IPS-11a (cell line): ENCODE results near the gene TMEM175.
A peak's percentile ranks its signal among the peaks of the same experiment; 100 is the strongest.
"Not testable (repeated sequence)": the region's sequence is repeated elsewhere in the genome, so short reads cannot be mapped to it uniquely, and the experiment has no call there.

ENCODE experiments used
- H3K4me3 ChIP-seq: one replicate; pipeline ENCODE4 v1.5.1; 2013; ENCODE audit warnings: low read depth, low read length, control low read depth

Gene TMEM175

DNA sequence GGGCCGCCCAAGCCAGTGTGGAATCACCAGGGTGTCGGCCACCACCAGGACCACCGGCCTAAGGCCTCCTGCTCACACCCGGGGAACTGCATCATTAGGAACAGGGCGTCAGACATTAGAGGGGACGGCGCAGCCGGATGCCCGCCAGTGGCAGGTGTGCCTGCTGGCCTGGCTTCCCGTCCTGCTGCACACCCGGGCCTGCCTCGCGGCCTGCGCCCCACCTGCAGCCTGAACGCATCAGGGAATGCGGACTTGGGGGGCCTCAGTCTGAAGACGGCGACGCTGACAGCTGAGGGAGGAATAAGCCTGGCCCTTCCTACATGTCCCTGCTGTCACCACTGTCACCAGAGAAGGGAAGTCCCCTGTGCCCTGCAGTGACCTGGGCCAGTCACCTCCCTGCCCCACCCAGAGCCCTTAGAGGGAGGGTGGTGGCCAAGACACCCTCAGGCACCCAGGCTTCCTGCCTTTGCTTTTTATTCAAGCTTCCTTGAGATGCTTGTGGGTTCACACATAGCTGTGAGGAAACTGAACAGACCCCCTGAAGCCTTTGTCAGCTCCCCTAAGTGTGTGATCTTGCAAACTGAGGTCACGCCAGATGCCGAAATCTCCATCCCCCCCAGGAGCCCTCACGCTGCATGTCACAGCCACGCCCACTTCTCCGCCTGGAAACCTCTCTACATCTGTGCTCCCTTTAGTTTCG, 37.9 kb downstream of the TMEM175 start:
- H3K4me3 ChIP-seq: no peak overlapping the region

DNA sequence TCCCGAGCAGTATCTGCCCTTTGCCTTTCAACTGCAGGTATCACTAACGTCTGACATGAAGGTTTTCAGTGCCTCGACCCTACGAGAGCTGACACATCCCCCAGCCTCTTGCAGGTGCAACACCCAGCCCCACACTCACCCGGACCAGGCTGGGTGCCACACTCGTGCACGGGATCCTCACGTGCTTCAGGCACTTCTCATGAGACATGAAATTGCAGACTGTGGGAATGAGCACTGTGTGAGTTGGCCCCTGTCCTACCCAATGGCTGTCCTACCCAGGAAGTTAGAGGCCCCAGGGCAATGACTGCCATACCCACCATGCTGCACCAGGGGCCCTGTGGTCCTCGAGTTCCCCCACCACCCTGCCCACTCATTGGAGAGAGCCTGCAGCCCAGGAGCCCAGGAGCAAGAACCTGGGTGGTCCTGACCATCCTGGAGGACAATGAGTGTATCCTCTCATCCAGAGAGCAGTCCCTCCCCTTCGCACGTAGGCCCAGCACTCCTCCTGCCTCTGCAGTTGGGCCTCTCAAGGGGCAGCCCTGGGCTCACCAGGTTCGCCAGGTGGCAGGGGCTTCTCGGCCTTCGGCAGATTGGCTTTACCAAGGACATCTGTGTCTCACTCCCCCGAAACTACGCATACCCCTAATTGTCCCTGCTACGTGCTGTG, 38.7 kb downstream of the TMEM175 start:
- no peak overlapping the region for H3K4me3 ChIP-seq

DNA sequence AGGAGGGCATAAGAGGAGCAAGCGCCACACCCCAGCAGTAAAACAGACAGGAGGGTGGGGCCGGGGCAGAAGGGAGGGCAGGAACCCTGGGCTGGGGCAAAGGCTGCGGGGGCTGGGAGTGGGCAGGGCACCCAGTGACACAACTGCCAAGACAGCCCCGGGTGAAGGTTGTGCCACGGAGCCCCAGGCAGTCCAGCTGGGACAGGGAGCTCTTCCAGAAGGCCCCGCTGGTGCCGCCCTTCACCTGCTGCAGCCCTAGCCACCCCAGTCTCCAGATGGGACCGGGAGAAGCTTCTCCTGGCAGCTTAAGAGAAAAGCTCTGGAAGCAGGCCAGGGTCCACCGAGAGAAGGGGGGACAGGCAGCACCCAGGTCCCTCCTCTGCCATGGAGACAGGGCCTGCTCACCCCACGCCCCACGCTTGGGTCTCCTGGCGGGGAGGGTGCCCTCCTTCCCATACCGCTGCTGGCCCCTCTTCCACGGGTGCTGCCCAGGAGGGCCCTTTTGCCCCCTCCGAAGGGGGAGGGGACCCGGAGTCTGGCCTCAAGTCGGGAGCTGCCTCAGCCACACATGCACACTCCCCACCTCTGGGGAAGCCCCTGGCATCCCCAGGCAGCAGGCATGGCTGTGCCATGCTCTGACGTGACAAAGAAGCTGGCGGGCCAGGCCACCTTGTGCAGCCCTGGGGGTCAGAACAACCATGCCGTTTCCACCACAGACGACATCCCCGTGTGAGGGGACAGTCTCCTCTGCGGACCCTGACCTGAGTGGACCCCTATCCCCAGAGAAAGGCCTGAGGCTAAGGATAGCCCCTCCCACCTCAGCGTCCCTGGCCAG, 39.6 kb downstream of the TMEM175 start:
- no peak overlapping the region for H3K4me3 ChIP-seq

DNA sequence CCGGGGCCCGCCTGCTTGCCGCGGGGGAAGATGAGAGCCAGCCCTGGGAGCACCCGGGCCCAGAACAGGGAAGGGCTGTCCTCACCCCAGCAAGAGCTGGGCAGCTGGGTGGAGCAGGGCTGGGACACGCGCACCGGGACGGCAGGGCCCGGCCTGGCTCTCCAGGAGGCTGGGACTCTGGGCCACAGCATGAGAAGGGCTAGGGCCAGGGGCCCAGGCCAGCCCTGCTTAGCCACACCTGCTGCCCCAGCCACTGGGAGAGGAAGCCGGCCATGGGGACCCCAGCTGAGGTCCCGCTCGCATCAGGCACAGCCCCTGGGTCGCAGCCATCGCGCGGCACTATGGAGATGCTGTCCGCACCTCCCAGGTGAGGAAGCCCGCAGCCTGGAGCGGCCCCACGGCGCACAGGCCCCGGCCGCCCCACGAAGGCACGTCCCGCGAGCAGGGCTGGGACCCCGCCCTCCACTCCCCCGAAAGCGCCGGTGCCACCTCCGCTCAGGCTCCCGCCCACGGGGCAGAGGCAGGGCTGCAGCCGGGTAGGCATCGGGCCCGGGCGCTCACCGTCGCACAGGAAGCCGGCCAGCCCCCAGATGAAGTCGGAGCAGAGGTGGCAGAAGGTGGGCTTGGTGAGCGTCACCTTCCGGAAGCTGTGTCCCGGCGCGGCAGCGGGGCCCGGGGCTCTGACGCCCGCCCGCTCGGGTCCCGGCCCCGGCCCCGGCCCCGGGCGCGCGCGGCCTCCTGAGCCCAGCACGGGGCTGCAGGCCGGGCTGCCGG, 40.6 kb downstream of the TMEM175 start:
- peak overlapping the region; percentile 55 for H3K4me3 ChIP-seq

DNA sequence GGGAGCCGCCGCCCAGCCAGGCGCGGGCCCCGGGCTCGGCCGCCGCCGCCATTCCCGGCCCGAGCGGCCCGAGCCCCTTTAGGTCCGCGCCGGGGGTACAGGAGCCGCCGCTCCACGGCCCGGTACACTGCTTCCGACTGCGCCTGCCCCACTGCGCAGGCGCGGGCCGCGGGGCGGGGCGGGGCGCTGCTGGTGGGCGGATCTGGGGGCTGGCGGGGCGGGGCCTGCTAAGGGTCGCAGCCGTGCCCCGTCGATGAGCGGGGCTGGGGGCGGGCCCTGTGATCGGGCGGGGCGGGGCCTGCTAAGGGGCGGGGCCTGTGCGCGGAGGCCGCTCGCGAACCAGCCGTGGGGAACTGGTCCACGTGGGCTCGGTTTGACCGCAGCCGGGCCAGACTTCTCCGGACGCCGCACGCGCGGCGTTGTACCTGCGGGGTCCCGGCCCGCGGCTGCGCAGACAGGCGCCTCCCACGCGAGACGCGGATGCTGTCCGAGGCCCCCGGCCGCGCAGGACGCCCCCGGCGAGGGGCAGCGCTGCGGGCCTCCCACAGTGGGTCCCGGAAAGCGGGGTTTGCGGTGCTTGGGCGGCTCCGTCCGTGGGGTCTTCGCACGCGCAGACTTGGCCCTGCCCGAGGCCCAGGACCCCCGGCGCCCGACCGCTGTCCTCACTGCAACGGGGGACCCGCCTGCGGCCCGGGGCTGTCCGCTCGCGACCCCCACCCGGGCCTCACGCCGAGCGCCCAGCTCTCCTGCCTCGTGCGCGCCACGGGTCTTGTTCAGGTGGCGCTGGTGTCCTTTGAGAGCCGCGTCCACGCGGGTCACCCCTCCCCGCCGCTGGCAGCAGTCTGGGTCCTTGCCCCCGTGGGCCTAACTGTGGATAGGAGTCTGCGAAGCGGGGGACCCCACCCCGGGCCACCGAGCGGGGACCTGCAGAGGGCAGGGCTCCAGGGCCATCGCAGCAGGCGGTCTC, 41.5 kb downstream of the TMEM175 start, which contains the start of gene DGKQ:
Gene DGKQ (minus strand): TSS at position 139 of the 967 bp plus-strand sequence. CDS start 87 bp downstream, at position 52.
- peak within 1 kb of the TSS; percentile 55 for H3K4me3 ChIP-seq

DNA sequence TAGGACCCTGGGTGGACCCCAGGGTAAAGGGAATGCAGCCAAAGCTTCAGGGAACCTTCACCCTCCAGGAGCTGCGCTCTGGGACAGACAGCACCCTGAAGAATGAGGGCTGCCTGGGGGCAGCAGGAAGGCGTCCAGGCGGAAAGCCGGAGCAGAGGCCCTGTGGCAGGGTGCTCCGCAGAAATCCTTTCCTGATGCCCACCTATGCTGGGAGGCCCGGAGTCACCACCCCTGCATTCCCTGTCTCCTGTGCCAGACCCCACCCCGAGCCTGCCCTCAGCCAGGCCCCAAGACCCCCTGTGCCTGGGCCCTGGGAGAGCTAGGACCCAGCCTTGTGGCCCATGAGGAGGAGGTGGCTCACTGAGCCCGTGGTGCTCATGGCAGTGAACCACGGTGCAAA, 42.4 kb downstream of the TMEM175 start:
- H3K4me3 ChIP-seq: no peak overlapping the region

DNA sequence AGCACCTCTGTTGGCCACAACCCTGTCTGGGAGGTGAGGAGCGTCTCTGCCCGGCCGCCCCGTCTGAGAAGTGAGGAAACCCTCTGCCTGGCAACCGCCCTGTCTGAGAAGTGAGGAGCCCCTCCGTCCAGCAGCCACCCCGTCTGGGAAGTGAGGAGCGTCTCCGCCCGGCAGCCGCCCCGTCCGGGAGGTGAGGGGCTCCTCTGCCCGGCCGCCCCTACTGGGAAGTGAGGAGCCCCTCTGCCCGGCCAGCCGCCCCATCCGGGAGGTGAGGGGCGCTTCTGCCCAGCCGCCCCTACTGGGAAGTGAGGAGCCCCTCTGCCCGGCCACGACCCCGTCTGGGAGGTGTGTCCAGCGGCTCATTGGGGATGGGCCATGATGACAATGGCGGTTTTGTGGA, 43.8 kb downstream of the TMEM175 start:
- not testable (repeated sequence) for H3K4me3 ChIP-seq

DNA sequence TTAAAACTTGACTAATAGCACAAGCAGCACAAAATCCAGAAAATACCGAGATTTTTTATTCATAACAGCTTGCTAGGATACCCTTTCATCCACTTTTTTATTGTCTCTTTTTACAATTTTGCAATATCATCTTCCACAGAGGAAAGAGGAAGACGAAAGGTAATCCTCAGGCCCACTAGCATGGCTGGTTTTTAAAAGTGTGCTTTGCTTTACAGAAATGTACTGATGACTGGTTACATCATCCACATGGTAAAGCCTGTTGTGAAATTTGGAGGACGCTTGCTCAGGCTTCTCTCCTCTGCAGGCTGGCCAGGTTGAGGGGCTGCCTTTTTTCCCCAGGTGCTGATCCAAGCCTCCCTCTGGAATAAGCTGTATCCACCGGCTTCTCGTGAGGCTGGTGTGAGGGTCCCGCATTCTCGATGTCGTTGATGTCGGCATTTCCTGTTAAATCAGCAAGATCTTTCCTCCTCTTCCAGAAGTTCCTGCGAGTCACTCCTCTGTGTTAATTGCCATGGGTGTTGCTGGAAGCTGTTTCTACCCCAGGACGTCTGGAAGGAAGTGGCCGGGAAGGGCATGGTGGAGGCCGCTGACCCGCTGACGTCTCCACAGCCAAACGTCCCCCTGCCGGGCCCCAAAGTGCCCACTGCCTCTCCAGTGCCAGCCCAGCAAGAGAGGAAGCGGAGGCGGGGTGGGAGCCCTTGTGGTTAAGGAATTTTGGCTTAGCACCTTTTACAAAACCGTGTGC, 46.9 kb downstream of the TMEM175 start:
- no peak overlapping the region for H3K4me3 ChIP-seq

DNA sequence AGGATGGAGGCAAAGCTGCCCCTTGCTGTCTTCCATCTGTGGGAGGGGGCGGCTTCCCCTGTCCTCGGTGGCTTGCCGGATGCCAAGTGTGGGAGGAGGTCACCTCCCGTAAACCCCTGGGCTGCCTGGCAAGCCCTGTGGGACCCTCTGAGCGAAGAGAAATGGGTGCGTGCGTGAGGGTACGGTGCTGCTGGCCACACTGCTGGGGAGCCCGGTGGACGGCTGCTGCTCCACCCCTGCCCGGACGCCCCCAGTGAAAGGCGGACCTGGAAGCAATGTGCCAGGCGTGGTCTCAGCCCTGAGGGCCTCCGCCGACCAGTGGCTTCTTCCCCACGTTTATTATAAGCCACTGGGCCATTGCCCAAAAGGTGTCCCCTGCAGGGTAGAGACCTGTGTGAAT, 50.0 kb downstream of the TMEM175 start:
- H3K4me3 ChIP-seq: no peak overlapping the region

DNA sequence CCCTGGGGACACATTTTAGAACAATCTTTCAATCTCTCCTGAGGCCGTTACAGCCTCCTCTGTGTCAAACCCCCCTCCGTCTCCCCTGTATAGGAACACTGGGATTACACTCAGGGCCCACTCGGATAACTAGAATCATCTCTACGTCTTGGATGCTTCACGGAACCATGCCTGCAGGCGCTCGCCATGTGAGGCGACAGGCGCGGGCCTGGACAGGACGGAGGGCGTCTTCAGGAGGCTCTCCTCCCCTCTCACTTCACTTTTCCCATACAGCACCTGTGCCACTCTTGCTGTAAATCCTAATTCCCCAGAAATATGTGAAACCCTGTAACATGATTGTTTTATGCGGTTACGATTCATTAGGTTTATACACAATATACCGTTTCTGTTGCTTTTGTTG, 50.6 kb downstream of the TMEM175 start:
- no peak overlapping the region for H3K4me3 ChIP-seq

DNA sequence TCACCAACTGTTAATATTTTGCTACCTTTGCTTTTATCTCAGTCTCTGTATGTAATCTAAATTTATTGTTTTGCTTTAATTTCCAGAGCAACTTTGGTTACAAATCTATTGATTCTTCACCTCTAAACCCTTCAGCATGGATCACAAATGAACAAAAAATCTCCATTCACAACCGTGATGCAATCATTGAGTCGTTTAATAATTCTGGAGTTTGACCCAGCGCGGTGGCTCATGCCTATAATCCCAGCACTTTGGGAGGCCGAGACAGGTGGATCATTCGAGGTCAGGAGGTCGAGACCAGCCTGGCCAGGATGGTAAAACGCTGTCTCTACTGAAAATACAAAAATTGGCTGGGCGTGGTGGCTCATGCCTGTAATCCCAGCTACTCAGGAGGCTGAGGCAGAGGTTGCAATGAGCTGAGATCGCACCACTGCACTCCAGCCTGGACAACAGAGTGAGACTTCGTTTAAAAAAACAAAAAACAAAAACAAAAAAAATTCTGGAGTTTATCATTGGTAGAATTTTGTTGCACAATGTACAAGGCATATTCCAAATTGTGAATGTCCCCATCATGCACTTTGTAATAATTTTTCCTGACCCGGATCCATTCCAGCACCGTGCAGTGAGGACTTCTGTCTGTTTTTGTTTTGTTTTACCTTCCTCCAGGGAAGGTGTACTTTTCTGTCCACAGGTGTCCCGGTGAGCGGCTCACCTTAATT, 52.2 kb downstream of the TMEM175 start:
- no peak overlapping the region for H3K4me3 ChIP-seq

DNA sequence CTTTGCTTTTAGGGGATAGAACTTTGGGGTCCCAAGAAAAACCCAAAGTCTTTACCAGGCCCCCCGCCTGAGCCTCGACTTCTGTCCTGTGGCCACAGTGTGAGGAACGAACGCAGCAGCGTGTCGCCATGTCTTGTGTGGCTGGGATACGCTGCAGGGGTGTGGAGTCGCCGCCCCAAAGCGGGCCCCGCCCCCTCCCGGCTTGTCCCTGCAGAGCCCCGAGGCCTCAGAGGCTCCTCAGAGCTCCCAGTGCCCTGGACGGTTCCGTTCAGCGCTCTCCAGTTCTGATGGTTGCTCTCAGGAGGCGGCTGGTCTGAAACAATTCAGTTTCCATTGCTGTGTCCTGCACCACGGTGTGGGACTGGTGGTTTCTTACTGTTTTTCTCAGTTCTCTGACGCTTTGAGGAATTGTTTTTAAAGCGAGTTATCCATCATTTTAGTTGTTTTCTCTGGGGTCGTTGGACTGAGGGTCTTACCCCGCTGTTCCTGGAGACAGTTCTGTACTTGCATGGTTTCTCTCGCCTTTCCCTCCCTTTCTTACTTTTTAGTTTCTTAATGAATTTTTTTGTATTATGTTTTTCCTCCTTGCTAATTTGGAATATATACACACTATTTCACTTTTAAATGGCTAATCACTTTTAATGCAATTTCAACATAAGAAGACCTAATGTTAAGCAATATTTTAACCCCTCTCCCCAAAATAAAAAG, 53.0 kb downstream of the TMEM175 start:
- no peak overlapping the region for H3K4me3 ChIP-seq

DNA sequence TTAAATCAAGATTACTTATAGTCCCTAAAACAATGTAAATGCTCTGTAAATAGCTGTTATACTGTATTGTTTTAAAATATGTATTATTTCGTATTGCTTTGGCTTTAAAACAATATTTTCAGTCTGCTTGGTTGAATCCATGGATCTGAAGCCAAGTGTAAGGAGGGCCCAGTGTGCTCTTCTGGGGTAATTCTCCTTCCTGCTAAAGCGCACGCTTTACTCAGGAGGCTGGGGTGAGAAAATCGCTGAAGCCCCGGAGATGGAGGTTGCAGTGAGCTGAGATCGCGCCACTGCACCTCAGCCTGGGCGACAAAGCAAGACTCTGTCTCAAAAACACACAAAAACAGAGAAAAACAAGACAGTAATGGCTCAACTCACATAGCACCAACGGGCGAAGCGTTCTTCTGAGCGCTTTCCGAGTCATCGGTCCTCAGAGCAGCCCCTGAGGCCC, 54.2 kb downstream of the TMEM175 start:
- peak overlapping the region; percentile 47 for H3K4me3 ChIP-seq

DNA sequence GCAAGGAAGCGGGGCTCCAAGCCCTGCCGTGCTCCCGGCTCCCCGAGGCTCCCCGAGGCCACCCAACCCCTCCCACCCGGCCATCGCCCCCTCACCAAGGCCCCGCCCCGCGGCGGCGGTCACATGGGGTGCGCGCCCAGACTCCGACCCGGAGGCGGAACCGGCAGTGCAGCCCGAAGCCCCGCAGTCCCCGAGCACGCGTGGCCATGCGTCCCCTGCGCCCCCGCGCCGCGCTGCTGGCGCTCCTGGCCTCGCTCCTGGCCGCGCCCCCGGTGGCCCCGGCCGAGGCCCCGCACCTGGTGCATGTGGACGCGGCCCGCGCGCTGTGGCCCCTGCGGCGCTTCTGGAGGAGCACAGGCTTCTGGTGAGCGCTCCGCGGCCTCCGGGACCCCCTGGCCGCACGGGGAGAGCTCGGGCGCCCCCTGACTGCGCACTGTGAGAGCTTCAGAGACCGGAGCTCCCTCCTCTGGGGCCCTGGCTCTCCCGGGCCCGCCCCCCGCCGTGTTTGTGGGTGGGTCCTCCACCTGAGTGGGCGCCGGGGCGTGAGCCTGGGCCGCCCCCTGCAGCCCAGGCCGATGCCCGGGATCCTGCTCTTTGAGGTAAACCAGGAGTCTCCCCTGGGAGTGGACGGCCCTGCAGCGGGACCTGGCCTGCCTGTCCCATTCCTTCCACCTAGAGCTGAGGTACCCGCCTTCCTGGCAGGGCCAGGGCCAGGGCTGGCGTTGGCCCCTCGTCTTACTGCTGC, 54.8 kb downstream of the TMEM175 start, which contains the start of gene IDUA:
Gene IDUA (plus strand): TSS at position 166 of the 745 bp plus-strand sequence. CDS start 41 bp downstream, at position 207.
- H3K4me3 ChIP-seq: peak within 1 kb of the TSS; percentile 47

DNA sequence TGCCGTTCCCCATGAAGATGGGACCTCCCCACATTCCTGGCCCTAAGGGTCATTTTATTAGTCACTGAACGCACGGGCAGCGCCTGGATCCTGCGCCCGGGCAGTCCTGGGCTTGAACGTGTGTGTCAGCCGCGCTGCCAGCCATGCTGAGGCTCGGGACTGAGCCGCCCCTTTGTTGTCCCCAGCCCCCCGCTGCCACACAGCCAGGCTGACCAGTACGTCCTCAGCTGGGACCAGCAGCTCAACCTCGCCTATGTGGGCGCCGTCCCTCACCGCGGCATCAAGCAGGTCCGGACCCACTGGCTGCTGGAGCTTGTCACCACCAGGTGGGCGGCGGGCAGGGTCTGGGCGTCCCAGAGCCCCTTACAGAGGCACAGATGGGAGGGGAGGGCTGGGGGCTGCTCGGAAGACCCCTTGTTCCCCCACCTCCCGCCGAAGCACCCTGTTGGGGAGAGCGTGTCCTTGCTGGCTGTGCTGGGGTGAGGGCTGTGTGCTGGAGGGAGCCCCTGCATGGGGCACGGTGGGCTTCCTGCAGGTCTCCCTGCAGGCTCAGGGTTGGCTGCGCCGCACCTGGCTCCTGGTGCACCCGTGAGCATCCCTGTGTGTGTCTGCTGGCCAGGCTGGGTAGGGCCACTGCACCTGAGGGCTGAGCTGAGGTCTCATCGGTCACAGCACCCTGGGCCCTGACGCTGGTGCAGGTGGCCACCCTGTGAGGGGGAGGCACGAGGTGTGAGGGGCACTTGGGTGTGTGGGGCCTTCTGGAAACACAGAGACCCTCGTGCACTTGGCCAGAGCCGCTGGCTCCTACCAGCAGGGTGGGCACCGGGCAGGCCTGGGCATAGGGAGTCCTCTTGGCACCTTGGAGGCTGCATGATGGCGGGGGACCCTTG, 55.6 kb downstream of the TMEM175 start:
- peak overlapping the region; percentile 47 for H3K4me3 ChIP-seq
